Measurements from ENCODE around the gene SRP19. TPM values are rescaled to one million over a fixed set of nuclear protein-coding genes. Genes with fewer than 3 reads are reported as not detected.

The SRP19 gene
- total RNA-seq, 2 donors from 2014 or later = 65.4 to 65.7 TPM

DNA sequence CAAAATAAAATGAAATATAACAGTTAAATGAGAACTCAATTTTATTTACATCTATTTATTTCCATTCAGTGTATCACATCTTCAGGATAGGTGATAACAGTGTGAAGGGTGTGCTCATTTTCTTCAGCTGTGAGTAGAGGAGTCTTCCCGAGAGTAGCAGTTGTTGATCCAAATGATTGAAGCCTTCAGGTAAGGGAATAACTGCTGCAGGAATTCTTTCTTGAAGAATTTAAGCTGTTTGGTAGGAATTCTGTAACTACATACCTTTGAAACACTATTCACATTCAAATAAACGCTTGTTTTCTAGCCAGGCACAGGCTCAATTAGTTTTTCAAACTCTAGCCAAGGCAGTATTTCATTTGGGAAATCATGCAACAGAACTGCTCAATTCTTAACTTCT is 15.3 kb downstream of the SRP19 start:
- Histone ChIP-seq H3K27me3 (ENCODE audit: control insufficient read depth, insufficient read depth, low read length, poor library complexity, severe bottlenecking) (no peaks in the 10 kb centered on the region), H3K36me3 (ENCODE audit: control insufficient read depth, insufficient read depth, low read length) (peaks cover 69% of the 10 kb centered on the region), H3K4me1 (ENCODE audit: control insufficient read depth, insufficient read depth, low read length) (no peaks in the 10 kb centered on the region), H3K9ac (ENCODE audit: extremely low read depth, low read length, poor library complexity, severe bottlenecking) (no peak overlapping the region), H3K4me3 (ENCODE audit: low read length) (no peak overlapping the region), H3K9me3 (ENCODE audit: control insufficient read depth, low read length) (no peaks in the 10 kb centered on the region), H3K27ac (ENCODE audit: low read depth, low read length) (no peak overlapping the region)
- Mint-ChIP-seq H3K4me3 (no peak overlapping the region), H3K27ac (peak overlapping the region; percentile 58), H3K9me3 (no peaks in the 10 kb centered on the region), H3K36me3 (ENCODE audit: low read depth) (peaks cover 38% of the 10 kb centered on the region), H3K27me3 (ENCODE audit: insufficient read depth) (no peaks in the 10 kb centered on the region), H3K4me1 (peaks cover 4% of the 10 kb centered on the region)
- no peak for DNase-seq
- no peak for TF ChIP-seq CTCF (conservative IDR thresholded peaks at IDR 0.05)
- 76 to 90% methylated on average over 1 to 2 of the region's 2 CpGs for WGBS, 2 experiments (ENCODE audit: insufficient coverage in 1 of 2, insufficient read length in 1 of 2)

DNA sequence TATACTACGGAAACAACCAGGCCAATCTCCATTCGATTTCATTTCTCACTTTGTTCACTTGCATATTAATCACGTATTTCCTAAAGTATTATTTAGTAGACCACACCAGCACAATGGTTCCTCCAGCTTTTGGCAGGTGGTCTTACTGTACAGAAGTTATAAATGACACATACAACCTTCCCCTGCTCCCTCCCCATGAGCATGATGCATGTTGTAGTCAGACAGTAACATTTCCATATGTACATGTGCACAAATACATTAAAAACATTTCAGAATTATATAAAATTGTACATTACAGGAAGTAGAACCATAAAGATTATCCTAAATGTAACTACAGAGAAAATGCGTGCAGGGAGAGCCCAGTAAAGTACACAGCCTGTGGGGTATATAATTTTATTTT is 17.0 kb downstream of the SRP19 start:
- no peak overlapping the region for H3K27ac ChIP-seq (ENCODE audit: low read depth, low read length)
- no peak for DNase-seq
- no peaks in the 10 kb centered on the region for H3K27me3 ChIP-seq (ENCODE audit: control insufficient read depth, insufficient read depth, low read length, poor library complexity, severe bottlenecking)
- Mint-ChIP-seq H3K9me3 (no peaks in the 10 kb centered on the region), H3K27me3 (ENCODE audit: insufficient read depth) (no peaks in the 10 kb centered on the region), H3K4me1 (peaks cover 4% of the 10 kb centered on the region), H3K4me3 (no peak overlapping the region), H3K36me3 (ENCODE audit: low read depth) (peaks cover 34% of the 10 kb centered on the region), H3K27ac (no peak overlapping the region)
- H3K4me3 ChIP-seq (ENCODE audit: low read length) = no peak overlapping the region
- H3K36me3 ChIP-seq (ENCODE audit: control insufficient read depth, insufficient read depth, low read length) = peaks cover 79% of the 10 kb centered on the region
- 84 to 86% methylated on average over 3 to 4 of the region's 4 CpGs for WGBS, 2 experiments (ENCODE audit: insufficient coverage in 1 of 2, insufficient read length in 1 of 2)
- H3K4me1 ChIP-seq (ENCODE audit: control insufficient read depth, insufficient read depth, low read length) = no peaks in the 10 kb centered on the region
- TF ChIP-seq CTCF (conservative IDR thresholded peaks at IDR 0.05) = no peak
- H3K9ac ChIP-seq (ENCODE audit: extremely low read depth, low read length, poor library complexity, severe bottlenecking) = no peak overlapping the region
- no peaks in the 10 kb centered on the region for H3K9me3 ChIP-seq (ENCODE audit: control insufficient read depth, low read length)

DNA sequence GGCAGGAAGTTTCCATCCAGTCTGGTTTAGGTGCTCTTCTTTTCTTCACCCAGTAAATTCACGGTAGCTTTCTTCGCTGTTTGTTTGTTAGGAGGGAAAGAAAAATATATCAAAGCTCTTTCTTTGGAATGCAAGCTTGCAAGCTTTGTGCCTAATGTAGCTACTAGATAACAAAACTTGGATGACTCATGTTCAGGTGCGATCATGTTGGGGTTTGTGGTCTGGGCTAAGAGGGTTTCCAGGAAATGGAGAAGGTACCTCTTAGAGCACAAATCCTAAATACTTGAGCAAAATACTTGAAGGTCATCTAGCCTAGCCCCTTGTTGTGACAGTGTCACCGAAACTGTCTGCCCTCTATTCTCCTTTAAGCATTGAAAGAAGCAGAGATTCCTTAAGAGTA is 17.7 kb downstream of the SRP19 start:
- Histone ChIP-seq H3K27me3 (ENCODE audit: control insufficient read depth, insufficient read depth, low read length, poor library complexity, severe bottlenecking) (no peaks in the 10 kb centered on the region), H3K36me3 (ENCODE audit: control insufficient read depth, insufficient read depth, low read length) (peaks cover 80% of the 10 kb centered on the region), H3K9ac (ENCODE audit: extremely low read depth, low read length, poor library complexity, severe bottlenecking) (no peak overlapping the region), H3K4me1 (ENCODE audit: control insufficient read depth, insufficient read depth, low read length) (no peaks in the 10 kb centered on the region), H3K9me3 (ENCODE audit: control insufficient read depth, low read length) (no peaks in the 10 kb centered on the region), H3K4me3 (ENCODE audit: low read length) (no peak overlapping the region), H3K27ac (ENCODE audit: low read depth, low read length) (no peak overlapping the region)
- Mint-ChIP-seq H3K27ac (peak overlapping the region; percentile 11), H3K36me3 (ENCODE audit: low read depth) (peaks cover 30% of the 10 kb centered on the region), H3K4me1 (peaks cover 4% of the 10 kb centered on the region), H3K27me3 (ENCODE audit: insufficient read depth) (no peaks in the 10 kb centered on the region), H3K4me3 (no peak overlapping the region), H3K9me3 (no peaks in the 10 kb centered on the region)
- 91 to 100% methylated on average over 1 to 4 of the region's 4 CpGs for WGBS, 2 experiments (ENCODE audit: insufficient coverage in 1 of 2, insufficient read length in 1 of 2)
- no peak for TF ChIP-seq CTCF (conservative IDR thresholded peaks at IDR 0.05)
- no peak for DNase-seq
